GM23338 (cell line): ENCODE data around the gene ASTN1.

Experiments used
- CTCF ChIP-seq, 2 experiments: fragments of 200-600 bp in 1 of 2; sonication (generic) in 1 of 2; conservative IDR thresholded peaks; 2 replicates each; pipeline versions ENCODE4 v1.5.1 to v1.6.1; 2016 to 2017; ENCODE audit warnings: antibody characterized with exemption in 2 of 2, low read depth in 2 of 2, mild to moderate bottlenecking in 2 of 2, moderate library complexity in 1 of 2
- ETS1 ChIP-seq: IDR thresholded peaks from 2 replicates; pipeline ENCODE4 v1.6.1; 2016; ENCODE audit warnings: antibody characterized with exemption
- EZH2 ChIP-seq: fragments of 200-600 bp; sonication (generic); IDR thresholded peaks from one replicate; pipeline ENCODE4 v1.8.0; 2017; ENCODE audit warnings: antibody characterized with exemption, mild to moderate bottlenecking, low read depth; ENCODE audit not compliant: unreplicated experiment
- EZH2phosphoT487 ChIP-seq: fragments of 200-600 bp; sonication (generic); IDR thresholded peaks from one replicate; pipeline ENCODE4 v1.8.1; 2018; ENCODE audit warnings: antibody characterized with exemption; ENCODE audit not compliant: unreplicated experiment
- JUNB ChIP-seq: IDR thresholded peaks from one replicate; pipeline ENCODE4 v1.6.1; 2016; ENCODE audit warnings: antibody characterized with exemption; ENCODE audit not compliant: unreplicated experiment
- POLR2AphosphoS5 ChIP-seq: IDR thresholded peaks from 2 replicates; pipeline ENCODE4 v1.6.1; 2016; ENCODE audit warnings: antibody characterized with exemption, low read depth
- REST ChIP-seq: IDR thresholded peaks from one replicate; pipeline ENCODE4 v1.6.1; 2018; ENCODE audit warnings: antibody characterized with exemption; ENCODE audit not compliant: unreplicated experiment
- STAT1 ChIP-seq: IDR thresholded peaks from one replicate; pipeline ENCODE4 v1.6.1; 2016; ENCODE audit warnings: antibody characterized with exemption; ENCODE audit not compliant: unreplicated experiment
- ZNF114 ChIP-seq: fragments of 250-450 bp; sonication (Bioruptor Pico); IDR thresholded peaks from 2 replicates; pipeline ENCODE4 v1.5.0; 2020; ENCODE audit warnings: mild to moderate bottlenecking, moderate library complexity
- ZNF331 ChIP-seq: fragments of 250-450 bp; sonication (Bioruptor Pico); IDR thresholded peaks from 2 replicates; pipeline ENCODE4 v1.5.0; 2020; ENCODE audit warnings: low read depth, mild to moderate bottlenecking, moderate library complexity
- ZNF462 ChIP-seq: fragments of 250-450 bp; sonication (Bioruptor Pico); IDR thresholded peaks from 2 replicates; pipeline ENCODE4 v1.5.0; 2020; ENCODE audit warnings: mild to moderate bottlenecking, moderate library complexity

GRCh38 chr1:177024623-177025022, 139.9 kb downstream of the ASTN1 start:
- TF ChIP-seq EZH2 (no peak), ZNF331 (CRISPR knock-in tag) (no peak), POLR2AphosphoS5 (no peak), CTCF (conservative IDR thresholded peaks at IDR 0.05; ENCODE audit: low read depth in 2 of 2) (no peak), EZH2phosphoT487 (no peak), REST (no peak), JUNB (no peak), ZNF462 (CRISPR knock-in tag) (no peak), STAT1 (no peak), ZNF114 (no peak), ETS1 (no peak)
